HG03066 (cell line): ENCODE measurements around the gene ADM.

Experiments
- ATAC-seq: cut with Tn5 transposase; IDR thresholded peaks from one replicate; pipeline ENCODE4 v1.9.1; 2021; ENCODE audit warnings: low read depth; ENCODE audit not compliant: unreplicated experiment

Gene ADM

DNA sequence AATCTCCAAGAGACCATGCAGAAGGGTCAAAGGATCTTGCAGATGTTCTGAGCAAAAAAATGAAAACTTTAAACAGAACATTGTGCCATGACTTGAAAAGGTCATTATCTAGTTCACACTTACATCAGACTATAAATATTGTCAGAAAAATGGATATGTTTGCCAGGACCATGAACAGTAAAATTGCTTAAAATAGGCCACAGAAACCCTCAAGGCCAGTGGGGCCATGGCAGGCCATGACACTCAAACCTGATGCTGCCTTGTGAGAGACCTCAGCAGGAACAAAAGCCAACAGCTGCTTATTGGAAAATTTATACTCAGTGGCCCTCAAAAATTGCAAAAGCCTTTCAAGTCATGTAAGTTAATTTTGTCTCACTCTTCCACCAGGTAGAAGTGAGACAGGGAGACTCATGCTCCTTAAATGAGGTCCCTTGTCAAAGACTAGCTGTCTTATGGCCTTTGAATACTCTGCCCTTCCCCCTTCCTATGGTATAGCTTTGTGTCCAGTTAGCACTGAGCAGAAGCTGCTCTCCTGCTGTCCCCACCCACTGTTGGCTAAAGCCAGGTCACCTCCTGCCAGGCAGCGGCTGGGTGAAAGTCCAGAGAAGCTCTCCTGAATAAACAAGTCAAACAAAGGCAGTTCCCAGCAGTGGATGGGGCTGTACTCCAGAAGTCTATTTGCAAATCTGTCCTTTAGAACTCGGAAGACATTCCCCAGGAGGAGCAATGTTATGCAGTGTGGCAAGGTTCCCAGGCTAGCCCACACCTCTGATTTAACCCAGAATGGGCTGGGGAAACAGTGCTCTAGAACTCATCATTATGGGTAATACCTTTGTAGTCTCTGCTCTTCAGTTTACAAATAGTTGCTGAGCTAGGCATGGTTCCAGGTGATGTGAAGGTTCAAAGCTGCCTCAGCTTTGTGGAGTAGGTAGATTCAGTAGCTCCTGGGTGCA lies 21.4 kb downstream of the ADM start:
- ATAC-seq, result no peak

DNA sequence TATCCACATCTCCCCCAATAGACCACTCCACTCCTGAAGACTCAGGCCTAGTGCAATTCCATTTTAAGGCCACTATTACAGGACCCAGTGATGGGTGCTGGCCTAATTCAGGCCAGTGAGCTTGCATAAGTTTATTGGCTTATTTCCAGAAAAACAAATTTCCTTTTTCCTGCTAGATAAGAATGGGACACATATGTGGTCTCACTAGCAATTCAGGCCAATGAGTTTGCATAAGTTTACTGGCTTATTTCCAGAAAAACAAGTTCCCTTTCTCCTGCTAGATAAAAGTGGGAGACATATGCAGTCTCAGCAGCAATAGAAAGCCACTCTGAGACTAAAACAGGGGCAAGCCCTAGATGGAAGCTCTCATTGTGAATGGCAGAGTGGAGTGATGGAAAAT lies 22.4 kb downstream of the ADM start:
- no peak for ATAC-seq

DNA sequence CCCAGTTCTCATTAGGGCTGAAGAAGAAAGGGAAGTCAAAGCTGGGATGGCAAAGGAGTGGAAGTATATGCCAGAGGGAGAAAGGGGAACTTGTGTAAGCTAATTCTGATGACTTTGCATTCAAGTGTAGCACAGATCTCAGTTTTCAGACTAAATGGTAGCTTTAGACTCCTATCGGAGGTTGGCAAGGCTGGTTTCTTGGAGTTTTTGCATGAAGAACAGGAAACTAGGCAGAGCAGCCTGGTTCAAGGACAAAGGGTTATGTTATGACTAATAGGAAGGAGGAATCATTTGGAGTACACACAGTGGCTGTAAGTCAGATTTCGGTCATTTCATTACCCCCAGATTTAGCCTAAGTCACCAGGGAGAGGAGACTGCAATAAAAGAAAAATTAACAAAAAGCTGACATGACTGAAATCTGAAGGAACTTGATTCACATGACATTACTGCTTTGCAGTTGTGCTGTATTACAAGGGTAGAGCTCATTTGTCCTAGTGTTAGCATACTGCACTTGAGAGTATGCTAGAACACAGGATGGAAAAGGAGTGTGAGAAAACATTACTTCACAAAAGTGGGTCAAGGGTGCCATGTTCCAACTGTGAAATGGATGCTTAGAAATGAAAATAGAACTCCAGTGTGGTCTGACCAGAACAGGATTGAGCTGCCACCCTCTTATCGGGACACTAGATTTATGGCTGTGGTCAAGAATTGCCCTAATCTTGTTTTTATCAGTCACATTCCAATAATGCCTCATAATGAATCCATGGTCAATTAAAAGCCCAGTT lies 23.6 kb downstream of the ADM start:
- no peak for ATAC-seq

DNA sequence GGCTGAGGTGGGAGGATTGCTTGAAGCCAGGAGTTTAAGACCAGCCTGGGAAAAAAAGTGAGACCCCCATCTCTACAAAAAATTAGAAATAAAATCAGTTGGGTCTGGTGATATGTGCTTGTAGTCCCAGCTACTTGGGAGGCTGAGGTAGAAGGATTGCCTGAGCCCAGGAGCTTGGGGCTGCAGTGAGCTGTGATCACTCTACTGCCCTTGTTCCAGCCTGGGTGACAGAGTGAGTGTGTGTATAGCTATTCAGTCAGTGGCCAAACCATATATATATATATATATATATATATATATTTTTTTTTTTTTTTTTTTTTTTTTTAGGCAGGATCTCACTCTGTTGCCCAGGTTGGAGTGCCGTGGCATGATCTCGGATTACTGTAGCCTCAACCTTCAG lies 24.5 kb downstream of the ADM start:
- no peak for ATAC-seq

DNA sequence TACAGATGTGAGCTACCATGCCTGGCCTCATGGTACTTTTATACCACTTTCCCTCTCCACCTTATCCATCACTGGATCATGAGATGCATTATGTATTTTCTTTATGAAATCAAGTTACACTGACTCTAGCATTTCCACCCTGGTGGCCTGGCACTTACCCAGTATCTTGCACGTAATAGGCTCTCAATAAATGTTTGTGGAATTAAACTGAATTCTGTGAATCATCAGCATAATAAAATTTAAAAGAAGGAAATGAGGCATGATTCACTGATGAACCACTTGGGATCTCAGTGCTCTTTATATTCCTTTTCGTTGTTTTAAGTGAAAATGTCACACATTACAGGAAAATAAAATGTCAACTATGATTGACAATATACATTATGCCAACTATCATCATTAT lies 25.1 kb downstream of the ADM start:
- no peak for ATAC-seq

DNA sequence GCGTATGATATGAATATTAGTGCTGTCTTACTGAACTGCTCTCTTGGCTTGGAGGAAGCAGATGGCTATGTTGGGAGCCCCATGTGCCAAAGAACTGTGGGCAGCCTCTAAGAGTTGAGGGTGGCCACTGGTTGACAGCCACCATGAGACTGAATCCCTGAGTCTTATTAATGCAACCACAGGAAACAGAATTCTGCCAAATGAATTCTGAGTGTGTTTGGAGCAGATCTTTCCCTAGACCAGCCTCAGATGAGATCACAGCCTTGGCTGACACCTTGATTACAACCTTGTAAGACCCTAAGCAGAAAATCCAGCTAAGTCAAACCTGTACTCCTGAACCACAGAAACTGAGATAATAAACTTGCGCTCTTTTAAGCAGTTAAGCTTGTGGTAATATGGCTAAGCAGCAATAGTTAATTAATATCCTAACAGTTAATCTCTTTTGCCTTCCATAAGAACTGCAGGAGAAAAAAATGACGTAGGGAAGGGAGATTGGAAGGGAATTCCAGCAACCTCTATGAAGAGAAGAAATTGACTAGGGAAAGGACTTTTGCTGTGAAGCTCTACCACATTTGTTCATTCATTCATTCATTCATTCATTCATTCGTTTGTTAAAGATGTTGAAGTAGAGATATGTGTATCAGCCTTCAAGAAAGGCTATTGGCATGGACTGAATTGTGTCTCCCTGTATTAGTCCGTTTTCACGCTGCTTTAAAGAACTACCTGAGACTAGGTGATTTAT lies 26.8 kb downstream of the ADM start:
- no peak for ATAC-seq

DNA sequence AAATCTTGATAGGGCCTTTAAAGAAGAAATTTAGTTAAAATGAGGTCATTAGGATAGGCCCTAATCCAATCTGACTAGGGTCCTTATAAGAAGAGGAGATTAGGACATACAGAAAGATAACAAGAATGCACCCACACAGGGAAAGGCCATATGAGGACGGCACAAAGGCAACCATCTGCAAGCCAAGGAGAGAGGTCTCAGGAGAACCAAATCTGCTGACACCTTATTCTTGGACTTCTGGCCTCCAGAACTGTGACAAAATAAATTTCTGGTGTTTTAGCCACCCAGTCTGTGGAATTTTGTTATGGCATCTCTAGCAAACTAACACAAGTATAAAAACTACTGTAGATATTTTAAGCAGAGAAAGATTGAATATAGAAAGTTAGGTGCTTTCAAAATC lies 28.6 kb downstream of the ADM start:
- no peak for ATAC-seq

DNA sequence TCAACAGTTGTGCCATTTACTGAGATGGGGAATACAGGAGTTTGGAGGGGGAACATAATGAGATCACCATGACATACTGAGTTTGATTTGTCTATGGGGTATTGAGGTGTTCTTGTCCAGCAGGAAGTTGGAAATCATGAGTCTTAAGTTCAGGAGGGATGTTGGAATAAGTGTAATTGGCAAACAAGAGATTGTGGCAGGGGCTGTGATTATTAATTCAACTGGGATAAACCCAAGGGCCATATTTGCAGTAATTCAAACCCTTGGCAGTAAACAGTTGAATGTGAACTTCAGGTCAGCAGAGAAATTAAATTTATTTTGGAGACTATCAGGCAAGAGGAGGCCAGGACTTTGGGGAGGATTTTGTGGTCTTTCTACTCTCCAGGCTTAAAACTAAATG lies 33.4 kb downstream of the ADM start:
- no peak for ATAC-seq

DNA sequence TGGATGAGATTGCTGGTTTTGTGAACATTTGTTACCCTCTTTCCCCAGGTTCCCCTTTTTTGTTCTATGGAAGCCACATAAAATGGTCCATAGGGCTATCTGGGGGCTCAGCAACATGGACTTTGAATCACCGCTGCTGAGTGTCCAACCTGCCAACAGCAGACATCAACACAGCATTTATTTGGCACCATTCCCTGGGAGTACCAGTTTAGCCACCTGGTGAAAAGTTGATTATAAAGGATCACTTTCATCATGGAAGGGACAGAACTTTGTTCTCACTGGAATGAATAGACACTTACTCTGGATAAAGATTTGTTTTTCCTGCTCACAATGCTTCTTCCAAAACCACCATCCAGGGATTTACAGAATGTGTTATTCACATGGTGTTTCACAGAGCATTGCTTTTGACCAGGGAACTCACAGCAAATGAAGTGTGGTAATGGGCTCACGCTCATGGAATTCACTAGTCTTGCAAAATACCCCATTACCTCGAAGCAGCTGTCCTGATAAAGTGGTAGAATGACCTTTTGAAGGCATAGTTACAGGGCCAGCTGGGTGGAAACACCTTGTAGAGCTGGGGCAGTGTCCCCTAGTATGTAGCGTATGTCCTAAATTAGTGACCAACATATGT lies 43.9 kb downstream of the ADM start:
- no peak for ATAC-seq

DNA sequence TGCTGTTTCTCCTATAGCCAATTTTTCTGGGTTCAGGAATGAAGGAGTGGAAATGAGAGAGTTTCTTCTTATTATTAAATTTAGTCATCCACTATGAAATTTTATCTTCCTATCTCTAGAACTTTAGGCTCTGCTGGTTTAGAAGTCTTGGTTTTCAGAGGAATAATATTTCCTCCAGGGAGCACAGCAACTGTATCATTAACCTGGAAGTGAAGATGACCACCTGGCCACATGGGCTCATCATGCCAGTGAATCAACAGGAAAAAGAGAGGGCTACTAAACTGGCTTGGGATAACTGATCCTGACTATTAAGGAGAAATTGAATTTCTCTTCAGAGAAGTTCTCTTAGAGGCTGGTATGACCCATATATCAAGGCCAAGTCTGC lies 44.4 kb downstream of the ADM start:
- no peak for ATAC-seq

DNA sequence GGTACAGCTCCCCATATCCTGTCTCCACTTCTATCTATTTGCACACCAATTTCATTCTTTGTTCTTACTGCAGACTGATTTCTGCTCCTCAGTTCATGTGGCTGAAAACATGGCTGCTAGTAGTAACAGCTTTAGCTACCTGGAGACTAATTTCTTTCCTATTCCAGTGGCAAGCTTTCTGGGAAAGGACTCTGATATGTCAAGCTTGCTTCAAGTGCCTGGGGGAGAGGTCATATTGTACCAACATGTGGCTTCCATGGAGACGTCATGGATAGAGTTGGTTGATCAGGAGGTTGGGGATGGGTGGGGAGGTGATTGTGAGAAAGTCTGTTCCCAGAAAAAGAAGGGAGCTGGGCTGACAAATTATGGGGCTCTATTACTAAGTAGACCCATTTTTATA lies 44.9 kb downstream of the ADM start:
- ATAC-seq, result no peak

DNA sequence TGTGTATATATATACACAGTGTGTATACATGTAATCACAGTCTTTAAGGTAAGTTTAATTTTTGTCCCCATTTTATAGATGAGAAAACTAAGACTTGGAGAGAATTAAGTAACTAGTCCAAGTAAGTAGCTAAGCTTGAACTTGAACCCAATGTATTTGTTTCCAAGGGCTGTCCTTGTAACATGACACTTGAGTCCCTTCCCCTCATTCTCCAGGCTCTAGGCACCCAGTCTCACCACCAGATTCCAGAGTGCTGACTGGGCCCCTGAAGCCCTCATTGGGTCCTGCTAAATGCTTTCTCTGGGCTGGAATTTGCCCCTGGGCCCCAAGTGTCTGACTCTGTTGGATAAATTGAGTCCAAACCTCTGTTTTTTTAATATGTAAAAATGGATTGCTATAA lies 45.5 kb downstream of the ADM start:
- ATAC-seq, result no peak

DNA sequence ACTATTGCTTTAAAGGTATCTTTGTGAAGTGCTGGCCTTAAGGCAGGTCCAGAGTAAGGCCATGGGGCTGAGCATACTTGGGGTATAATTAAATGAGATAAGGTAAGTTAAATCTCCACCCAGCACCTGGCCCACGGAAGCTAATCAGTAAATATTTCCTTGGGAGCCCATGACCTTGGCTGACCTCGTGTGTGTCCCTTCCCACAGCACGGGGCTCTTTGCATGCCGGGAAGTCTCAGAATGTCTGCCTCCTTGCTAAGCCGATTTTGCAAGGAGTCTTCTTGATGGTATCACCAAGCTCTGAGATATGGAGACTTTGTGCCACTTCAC lies 46.5 kb downstream of the ADM start:
- no peak for ATAC-seq

DNA sequence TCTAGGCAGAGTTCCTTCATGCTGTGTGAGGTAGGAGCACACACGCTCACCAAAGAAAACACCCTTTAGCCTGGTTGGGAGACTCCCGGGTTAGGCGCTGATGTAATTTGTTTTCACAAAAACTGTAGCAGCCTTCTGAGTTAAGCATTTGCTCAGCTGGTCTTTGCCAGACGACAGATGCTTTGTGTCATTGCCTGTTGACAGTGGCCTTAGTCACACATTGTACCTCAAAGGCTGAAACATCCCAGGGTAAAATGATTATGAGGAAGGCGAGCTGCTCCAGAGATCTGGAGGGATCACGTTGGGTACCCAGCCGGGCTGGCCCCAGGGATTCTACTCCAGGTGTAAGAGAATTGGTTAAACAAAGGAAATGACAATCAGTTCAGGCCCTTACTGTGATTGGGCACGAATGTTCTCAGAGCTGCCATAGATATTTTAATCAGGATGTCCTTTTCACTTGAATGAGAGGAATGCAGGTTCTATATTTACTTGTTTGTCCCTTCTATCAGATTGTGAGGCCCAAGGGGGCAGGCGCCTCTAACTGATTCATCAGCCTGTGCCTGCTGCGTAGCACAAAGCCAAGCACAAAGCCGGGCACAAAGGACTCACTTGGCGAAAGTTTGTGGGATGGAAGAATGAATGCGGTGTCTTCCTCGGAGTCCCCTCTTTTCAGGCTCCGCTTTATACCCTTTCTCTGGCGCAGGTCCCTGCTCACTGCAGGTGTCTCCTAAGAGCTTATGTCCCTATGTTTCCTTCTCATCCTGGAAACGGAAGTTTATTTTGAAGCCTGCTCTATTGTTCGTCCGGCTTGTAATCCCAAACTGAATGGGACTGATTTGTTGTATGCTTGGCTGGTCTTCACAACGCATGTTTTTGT lies 47.1 kb downstream of the ADM start:
- no peak for ATAC-seq

DNA sequence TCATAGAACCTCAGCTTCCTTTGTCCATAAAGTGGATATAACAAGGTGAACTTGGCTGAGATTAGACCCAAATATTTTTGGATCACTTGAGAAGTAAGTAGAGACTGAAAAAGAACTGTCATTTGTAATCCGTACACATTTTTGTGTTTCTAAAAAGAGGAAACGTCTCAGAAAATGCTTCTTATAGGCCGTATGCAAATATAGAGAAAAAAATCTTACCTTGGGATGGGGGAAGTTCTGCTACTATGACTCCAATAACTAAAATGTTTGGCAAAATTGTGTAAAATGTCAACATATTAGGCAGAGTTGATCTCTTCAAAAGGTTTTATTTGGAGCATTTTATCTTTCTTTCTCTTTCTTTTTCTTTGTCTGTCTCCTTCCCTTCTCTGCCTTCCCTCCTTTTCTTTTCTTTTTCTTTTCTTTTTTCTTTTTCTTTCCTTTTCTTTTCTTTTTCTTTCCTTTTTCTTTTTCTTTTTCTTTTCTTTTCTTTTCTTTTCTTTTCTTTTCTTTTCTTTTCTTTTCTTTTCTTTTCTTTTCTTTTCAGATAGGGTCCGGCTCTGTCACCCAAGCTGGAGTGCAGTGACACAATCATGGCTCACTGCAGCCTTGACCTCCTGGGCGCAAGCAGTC lies 48.2 kb downstream of the ADM start:
- ATAC-seq, result no peak

DNA sequence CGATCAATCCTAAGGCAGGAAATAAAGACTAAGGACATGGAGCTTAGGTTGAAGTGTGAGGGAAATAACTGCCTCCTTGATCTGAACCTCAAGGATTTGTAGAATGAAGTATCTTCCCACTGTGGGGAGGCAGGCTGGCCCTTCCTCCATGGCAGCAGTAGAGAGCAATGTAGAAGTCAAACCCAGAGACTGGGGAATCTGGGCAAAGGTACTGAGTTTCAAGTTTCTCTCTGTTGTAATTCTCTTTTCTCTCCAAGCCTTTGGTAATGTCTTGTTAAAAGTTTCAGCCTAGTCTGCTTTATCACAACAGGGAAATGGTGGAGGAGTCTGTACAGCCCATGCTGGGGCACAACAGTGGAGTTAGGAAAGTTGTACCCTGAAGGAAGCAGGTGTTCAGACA lies 49.5 kb downstream of the ADM start:
- ATAC-seq, result no peak

DNA sequence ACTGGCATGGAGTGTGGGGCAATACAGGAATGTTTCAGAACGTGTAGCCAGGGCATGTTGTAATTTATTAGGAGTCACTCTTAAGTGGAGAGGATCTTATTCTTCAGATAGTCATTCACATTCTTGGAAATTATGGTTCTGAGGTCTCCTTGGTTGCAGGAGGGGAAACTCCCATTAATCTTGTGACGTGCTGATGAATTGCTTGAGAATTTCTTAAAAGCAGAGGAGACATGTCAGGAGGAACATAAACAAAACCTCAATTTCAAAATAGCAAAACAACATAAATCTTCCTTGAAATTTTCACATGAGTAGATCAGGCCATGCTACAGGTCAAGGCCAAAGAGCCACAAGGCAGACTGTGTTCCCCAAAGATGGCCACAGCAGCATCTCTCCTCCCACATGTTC lies 50.4 kb downstream of the ADM start:
- no peak for ATAC-seq

DNA sequence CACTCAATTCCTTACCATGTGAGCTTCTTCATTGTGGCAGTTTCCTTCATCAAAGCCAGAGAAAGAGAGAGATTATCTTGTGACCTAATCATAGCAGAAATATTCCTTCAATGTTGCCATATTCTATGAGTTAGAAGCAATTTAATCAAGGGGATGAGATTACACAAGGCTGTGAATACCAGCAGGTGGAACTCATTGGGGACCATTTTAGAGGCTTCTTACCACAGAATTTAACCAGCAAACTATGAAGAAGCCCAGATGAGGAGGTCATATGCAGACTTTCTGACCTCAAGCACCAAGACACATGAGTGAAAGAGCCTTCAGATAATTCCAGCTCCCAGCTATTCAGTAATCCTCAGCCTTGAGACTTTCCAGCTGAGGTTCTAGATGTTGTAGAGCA lies 51.3 kb downstream of the ADM start:
- no peak for ATAC-seq
